HK-2 (cell line): Measurements from ENCODE around the gene RABGAP1L.
"Not testable (repeated sequence)": the region's sequence is repeated elsewhere in the genome, so short reads cannot be mapped to it uniquely, and the experiment has no call there.

Experiments
- DNase-seq: peaks from one replicate; pipeline ENCODE4 v3.0.0-alpha.2; 2018; ENCODE audit not compliant: unreplicated experiment

The RABGAP1L gene

GRCh38 chr1:174153085-174153824 lies 6.1 kb upstream of the RABGAP1L start:
- DNase-seq = no peak

- DNase-seq = no peak
These were observed 5.6 kb upstream of the RABGAP1L start for GRCh38 chr1:174153825-174154107.

GRCh38 chr1:174156437-174156836 lies 2.9 kb upstream of the RABGAP1L start:
- DNase-seq = no peak

GRCh38 chr1:174157157-174157806 lies 2.0 kb upstream of the RABGAP1L start:
- DNase-seq = no peak

GRCh38 chr1:174158767-174159251 lies 511 bp upstream of the RABGAP1L start:
- DNase-seq = no peak

GRCh38 chr1:174160109-174160473 lies 771 bp downstream of the RABGAP1L start:
- peak; percentile 64 for DNase-seq

- DNase-seq = no peak
These were observed 1.3 kb downstream of the RABGAP1L start for GRCh38 chr1:174160603-174161002.

GRCh38 chr1:174161813-174162212 lies 2.5 kb downstream of the RABGAP1L start:
- no peak for DNase-seq

GRCh38 chr1:174164826-174165225 lies 5.5 kb downstream of the RABGAP1L start:
- DNase-seq = no peak

- no peak for DNase-seq
These were observed 6.3 kb downstream of the RABGAP1L start for GRCh38 chr1:174165471-174166137.

GRCh38 chr1:174166530-174167264 lies 7.4 kb downstream of the RABGAP1L start:
- no peak for DNase-seq

- DNase-seq = no peak
These were observed 8.0 kb downstream of the RABGAP1L start for GRCh38 chr1:174167265-174167803.

- no peak for DNase-seq
These were observed 10.0 kb downstream of the RABGAP1L start for GRCh38 chr1:174169342-174169741.

GRCh38 chr1:174171073-174171472 lies 11.8 kb downstream of the RABGAP1L start:
- DNase-seq = no peak

- DNase-seq = no peak
These were observed 15.4 kb downstream of the RABGAP1L start for GRCh38 chr1:174174461-174175329.

GRCh38 chr1:174178459-174178858 lies 19.1 kb downstream of the RABGAP1L start:
- not testable (repeated sequence) for DNase-seq

GRCh38 chr1:174189428-174190062 lies 30.2 kb downstream of the RABGAP1L start:
- no peak for DNase-seq

- DNase-seq = no peak
These were observed 31.4 kb downstream of the RABGAP1L start for GRCh38 chr1:174190691-174191199.

GRCh38 chr1:174191349-174191862 lies 32.1 kb downstream of the RABGAP1L start:
- DNase-seq = no peak

- DNase-seq = no peak
These were observed 35.1 kb downstream of the RABGAP1L start for GRCh38 chr1:174194461-174194860.
